ENCODE measurements around the gene KIAA1671.

DNA sequence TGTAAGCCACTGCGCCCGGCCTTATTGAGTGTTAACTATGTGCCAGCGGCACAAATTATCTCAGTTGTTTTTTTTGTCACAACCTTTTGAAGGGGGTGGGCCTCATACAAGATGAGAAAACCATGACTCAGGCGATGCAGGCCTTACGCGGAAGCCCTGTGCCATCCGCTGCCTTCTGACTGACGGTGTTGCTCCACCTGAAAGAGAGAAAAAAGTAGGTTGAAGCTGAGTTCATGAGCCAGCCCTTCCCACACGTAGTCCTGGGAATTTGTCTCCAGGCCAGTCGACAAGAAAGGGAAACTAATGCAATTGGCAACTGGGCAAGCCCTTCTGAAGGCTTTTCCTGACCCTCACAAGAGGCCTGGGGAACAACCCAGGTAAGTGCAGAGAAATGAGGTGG is 150.2 kb downstream of the KIAA1671 start:
- TF ChIP-seq CTCF (IDR thresholded peaks at IDR 0.05) (no peak), POLR2A (IDR thresholded peaks at IDR 0.05) (no peak)
